Fibroblast of pulmonary artery (primary cell): ENCODE data around the gene NR2E1.

Experiments
- DNase-seq: peaks from one replicate; pipeline ENCODE4 v3.0.0-alpha.2; 2010; ENCODE audit warnings: low read depth
- H3K4me3 ChIP-seq: replicated peaks from 2 replicates; pipeline ENCODE4 v1.5.1; 2011; ENCODE audit warnings: low read depth, mild to moderate bottlenecking, control low read depth, low read length, moderate library complexity
- TF ChIP-seq, protein P1 (sequence below): IDR thresholded peaks from 2 replicates; pipeline ENCODE4 v1.5.1; 2011; ENCODE audit warnings: mild to moderate bottlenecking, control low read depth, low read length, inconsistent platforms; ENCODE audit errors: missing control alignments

NR2E1 gene

DNA sequence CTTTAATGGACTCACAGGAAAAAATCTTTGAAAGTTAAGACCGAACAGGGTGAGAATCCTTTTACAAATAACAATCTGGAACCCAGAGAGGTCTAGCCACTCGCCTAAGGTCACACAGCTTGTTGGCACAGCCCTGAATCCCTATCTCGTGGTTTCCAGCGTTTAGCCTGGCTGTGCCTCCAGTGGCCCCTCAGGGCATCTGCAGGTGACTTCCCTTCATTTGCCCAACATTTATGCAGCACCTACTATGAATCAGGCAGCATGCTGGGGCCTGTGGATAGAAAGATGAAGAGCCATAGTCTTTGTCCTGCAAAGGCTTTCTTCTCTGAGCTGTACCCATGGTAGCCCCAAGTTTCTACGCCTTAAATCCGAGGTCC is 2.6 kb upstream of the NR2E1 start:
- DNase-seq: no peak
- TF ChIP-seq, protein P1, sequence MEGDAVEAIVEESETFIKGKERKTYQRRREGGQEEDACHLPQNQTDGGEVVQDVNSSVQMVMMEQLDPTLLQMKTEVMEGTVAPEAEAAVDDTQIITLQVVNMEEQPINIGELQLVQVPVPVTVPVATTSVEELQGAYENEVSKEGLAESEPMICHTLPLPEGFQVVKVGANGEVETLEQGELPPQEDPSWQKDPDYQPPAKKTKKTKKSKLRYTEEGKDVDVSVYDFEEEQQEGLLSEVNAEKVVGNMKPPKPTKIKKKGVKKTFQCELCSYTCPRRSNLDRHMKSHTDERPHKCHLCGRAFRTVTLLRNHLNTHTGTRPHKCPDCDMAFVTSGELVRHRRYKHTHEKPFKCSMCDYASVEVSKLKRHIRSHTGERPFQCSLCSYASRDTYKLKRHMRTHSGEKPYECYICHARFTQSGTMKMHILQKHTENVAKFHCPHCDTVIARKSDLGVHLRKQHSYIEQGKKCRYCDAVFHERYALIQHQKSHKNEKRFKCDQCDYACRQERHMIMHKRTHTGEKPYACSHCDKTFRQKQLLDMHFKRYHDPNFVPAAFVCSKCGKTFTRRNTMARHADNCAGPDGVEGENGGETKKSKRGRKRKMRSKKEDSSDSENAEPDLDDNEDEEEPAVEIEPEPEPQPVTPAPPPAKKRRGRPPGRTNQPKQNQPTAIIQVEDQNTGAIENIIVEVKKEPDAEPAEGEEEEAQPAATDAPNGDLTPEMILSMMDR: no peak

DNA sequence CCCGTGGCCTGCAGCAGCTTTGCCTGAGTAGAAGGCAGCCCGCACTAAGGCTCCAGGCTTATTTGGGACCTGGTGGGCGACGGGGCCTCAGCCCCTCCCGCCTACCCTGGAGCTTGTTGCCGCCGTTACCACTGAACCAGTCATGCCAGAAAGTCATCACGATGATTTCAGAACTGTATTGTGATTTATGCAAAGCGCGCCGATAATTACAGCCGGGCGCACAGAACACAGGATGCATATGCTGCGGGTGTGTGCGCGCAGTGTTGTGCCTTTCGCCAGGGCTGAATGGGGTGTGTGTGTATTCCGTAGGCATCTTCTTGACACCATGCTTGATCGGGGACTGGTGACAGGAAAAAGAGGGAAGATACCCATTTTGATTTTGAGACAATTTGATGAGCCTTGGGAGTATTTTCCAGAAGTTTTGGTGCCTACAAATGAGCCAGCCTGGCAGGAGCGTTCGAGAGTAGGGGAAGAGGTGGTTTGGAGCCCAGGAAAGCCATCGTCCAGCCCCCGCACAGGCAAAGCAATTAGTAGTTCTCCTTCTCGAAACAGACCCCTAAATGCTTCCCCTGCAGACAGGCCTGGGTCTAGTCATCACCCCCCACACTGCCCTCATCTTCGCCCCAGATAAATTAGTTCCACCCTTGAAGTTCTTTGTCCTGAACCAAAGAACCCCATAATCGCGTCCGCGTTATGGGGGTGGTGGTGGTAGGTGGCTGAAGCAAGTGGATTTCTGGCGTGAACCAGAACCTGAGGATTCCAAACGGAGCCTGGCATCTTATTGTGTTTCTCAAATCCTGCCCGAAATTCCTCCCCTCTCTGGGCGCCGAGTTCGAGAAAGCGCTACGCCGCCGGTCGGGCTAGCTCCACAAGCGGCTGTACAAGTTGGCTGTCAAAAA is 1.9 kb upstream of the NR2E1 start:
- DNase-seq: no peak
- TF ChIP-seq, protein P1: no peak
- H3K4me3 ChIP-seq: no peak overlapping the region

More for the DNA sequence above, 2.6 kb upstream of the NR2E1 start:
- H3K4me3 ChIP-seq: no peak overlapping the region

DNA sequence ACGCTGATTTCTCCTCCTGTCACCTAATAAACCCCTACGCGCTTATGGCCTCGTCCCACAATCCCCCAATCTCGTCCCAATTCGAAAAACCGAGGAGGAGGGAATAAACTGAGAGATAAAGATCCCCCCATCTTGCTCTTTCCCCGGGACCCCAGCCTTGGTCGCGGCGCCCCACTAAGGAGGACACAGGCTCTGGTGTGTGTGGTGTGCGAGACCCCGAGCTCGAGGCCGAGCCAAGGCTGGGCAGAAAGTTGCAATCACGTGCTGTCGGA is 1.3 kb upstream of the NR2E1 start:
- TF ChIP-seq, protein P1: no peak
- no peak overlapping the region for H3K4me3 ChIP-seq
- no peak for DNase-seq

DNA sequence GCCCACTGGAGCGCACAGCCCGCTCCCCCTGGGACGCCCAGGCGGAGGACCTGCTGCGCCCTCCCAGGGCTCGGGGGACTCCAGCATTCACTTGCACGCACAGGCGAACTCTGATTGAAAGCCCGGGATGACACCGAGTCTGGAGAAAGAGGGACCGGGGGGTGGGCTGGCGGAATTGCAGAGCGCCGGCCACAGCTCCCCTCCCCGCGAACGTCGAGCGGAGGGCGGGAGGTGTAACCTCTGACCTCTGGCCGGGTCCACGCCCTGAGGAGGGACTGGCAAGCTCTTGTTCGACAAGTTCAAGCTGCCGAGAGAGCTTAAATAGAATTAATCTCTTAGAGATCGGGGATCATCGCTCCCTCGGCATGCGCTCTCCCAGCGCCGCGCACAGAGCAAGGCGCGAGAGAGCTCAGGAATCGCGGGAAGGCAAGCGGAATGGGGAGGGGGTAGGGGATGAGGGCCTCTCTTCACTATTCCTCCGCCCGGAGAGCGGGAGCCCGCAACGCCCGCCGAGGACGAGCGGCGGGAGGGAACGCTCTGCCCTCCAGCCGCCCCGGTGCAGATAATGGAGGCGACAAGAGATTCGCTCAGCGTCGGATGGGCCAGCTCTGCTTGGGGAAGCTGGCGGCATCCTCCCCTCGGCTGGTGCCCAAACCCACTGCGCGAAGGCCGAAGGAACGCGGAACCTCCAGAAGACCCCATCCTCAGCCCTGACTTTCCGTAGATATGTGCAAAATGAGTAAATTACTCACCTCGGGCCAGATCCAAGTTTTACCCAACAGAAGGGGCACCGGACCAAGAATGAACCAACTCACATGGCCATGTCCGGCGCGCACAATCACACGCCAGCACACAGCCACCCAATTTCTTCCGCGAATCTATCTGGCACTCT is 761 bp upstream of the NR2E1 start:
- H3K4me3 ChIP-seq: no peak overlapping the region
- TF ChIP-seq, protein P1: no peak
- no peak for DNase-seq

DNA sequence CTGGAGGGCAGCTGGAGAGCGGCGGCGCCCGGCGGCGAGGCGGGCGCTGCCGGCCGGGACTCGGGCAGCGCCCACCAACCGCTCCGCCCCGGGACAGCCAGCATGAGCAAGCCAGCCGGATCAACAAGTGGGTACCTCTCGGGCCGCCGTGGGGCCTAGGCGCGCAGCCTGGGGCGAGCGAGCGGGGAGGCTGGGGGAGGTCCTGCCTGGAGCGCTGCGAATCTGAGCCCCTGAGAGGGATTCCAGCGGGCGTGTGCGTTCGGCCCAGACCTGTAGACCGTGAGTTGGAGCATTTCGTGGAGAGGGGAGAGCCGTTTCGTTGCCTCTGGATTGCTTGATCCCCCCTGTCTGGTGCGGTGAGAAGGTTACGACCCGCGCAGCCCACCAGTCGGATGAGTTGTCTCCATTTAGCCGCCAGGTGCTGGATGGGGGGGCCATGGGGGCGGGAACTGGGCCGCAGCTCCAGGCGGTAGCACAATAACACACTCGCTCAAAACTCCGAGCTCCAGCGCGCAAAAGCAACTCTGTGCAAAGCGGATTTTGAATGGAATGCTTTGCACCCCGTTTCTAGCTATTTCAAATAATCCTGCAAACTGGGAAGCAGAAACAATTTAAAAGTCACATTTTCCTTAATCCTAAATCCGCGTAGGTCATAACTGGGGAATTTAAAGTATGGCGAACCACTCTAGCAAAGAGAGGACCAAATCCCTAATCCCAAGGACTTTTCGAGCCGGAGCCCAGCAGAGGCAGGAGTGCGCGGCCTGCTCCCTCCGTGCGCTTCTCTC is 1.0 kb downstream of the NR2E1 start:
- TF ChIP-seq, protein P1: no peak
- no peak overlapping the region for H3K4me3 ChIP-seq
- no peak for DNase-seq

DNA sequence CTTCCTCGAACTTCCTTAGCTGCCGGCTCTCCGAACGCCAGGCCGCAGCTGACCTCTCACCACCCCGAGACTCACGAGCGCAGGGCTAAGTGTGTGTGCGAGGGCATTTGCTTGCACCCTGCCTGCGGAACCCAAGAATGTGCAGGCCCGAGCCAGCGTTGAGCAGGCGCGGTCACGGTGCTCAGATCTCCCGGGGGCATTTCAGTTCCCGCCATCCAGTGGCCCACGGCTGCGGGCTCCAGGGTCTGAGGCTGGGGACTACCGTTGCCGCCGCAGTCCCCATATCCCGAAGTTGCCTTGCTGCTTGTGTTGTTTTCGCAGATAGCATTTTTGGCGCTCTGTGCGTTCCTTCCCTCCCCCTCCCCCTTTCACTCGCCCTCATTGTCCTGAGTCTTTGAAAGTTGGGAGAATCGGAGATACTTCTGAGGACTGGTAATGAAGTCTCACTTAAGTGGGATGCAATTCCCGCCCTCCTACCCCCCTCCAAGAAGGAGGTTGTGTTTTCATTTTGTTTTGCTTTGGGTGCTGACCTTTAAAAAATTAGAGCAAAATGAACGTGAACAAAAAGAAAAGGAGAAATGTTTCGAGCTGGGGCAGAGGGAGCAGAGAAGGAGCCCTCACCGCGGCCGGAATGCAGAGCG is 1.7 kb downstream of the NR2E1 start:
- H3K4me3 ChIP-seq: no peak overlapping the region
- TF ChIP-seq, protein P1: no peak
- DNase-seq: no peak
